NCI-H2227 treated with DMSO at 0.1 percent for 48 hours (cell line): ENCODE data around the gene OSBPL10.

ENCODE experiments used
- DNase-seq: peaks from one replicate; lab custom pipeline; 2025; lab: John Stamatoyannopoulos, UW

Gene OSBPL10

GRCh38 chr3:31922962-31923361, 58.1 kb downstream of the OSBPL10 start:
- no peak for DNase-seq

DNA sequence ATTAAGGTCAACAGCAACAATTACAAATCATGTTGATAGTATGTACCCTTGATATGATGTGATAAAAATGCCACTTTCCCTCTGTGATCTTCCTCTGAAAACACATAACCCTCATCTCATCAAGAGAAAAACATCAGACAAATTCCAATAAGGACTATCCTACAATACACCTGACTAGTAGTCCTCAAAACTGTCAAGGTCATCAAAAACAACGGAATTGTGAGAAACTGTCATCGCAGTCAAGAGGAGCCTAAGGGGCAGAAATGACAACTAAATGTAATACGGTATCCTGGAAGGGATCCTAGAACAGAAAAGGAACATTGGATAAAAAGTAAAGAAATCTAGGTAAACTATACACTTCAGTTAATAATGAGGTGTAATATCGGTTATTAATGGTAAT, 59.2 kb downstream of the OSBPL10 start:
- DNase-seq, result no peak

DNA sequence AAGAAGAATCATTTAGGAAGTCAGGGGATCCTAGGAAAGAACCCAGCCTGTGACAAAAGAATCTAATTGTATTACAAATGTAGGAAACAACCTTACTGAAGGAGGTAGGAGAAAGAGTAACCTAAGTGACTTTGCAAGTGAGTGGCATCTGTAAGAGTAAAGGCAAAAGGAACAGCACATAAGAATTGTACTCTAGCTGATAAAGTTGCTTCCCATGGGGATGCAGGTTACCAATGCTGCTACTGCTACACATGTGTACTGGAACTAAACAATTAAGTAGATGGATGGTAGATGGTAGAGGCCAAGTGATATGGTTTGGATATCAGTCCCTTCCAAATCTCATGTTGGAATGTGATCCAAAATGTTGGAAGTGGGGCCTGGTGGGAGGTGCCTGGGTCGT, 60.8 kb downstream of the OSBPL10 start:
- DNase-seq, result no peak

DNA sequence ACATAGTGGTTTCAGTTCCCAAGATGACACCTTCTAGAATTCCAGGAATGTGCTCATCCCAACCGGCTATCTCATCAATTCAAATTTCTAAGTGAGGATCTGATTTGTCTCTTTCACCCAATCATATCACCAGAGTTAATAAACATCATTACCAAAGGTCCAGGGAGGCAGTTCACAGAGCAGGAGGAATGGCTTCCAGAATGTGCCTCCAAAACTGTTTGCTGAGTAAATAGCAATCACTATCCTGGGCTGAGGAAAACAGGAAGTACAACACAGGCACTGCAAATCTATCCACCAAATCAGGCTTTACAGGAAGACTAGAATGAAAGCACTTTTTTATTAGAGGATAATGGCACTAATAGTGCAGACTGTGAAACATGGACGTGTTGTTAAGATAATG, 61.5 kb downstream of the OSBPL10 start:
- no peak for DNase-seq

- DNase-seq, result no peak
Measured at GRCh38 chr3:31918179-31919150, 62.6 kb downstream of the OSBPL10 start.

- no peak for DNase-seq
Measured at GRCh38 chr3:31917303-31918005, 63.6 kb downstream of the OSBPL10 start.

DNA sequence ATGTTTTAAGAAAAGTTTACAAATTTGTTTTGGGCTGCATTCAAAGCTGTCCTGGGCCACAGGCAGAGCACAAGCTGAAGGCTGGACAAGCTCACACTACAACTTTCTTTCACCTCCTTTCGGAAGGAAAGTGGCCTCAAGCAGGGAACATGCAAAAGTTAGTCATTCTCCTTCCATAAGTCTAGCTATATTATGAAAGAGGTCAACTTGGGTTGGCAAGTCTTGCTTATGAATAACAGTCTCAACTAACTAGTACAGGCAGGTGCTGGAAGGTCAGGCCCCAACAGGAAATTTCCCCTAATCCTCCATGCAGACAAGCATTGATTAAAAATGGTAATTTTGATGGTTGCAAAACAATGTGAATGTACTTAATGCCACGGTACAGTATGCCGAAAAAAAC, 69.4 kb downstream of the OSBPL10 start:
- no peak for DNase-seq

- no peak for DNase-seq
Measured at GRCh38 chr3:31911124-31911523, 69.9 kb downstream of the OSBPL10 start.

GRCh38 chr3:31909455-31909854, 71.6 kb downstream of the OSBPL10 start:
- DNase-seq, result no peak

DNA sequence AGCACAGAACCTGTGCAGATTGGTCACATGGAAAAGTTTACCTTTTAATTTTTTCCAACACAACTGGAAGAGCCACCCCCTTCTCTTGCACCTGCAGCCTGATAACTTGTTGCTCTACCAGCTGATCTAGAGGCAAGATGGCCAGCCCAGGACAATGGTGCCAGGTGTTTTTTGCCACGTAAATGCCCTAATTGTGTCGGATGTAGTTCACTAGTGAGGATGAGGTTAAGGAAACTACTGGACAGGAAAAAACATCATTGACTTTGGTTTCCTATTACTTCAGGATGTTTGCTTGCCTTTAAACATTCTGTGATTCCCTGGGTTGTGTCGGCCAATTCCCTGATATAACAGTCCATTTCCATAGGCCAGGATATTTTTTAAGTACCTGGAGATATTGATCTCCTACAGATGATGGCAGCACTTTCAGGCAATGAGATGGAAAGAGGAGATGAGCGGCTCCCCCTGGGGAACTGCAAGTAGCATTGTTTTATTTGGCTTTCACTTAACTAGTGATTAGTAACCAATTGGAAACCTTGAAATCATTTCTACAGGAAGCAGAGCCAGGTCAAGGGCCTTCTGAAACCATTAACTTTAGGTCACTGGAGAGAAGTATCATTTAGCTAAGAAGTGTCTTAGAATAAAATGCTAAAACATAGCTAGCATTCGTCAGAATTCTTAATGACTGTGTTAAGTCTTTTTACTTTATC, 72.5 kb downstream of the OSBPL10 start:
- no peak for DNase-seq

- DNase-seq, result no peak
Measured at GRCh38 chr3:31906182-31906581, 74.9 kb downstream of the OSBPL10 start.

- DNase-seq, result no peak
Measured at GRCh38 chr3:31903686-31904431, 77.2 kb downstream of the OSBPL10 start.

GRCh38 chr3:31900583-31900982, 80.5 kb downstream of the OSBPL10 start:
- DNase-seq, result no peak

DNA sequence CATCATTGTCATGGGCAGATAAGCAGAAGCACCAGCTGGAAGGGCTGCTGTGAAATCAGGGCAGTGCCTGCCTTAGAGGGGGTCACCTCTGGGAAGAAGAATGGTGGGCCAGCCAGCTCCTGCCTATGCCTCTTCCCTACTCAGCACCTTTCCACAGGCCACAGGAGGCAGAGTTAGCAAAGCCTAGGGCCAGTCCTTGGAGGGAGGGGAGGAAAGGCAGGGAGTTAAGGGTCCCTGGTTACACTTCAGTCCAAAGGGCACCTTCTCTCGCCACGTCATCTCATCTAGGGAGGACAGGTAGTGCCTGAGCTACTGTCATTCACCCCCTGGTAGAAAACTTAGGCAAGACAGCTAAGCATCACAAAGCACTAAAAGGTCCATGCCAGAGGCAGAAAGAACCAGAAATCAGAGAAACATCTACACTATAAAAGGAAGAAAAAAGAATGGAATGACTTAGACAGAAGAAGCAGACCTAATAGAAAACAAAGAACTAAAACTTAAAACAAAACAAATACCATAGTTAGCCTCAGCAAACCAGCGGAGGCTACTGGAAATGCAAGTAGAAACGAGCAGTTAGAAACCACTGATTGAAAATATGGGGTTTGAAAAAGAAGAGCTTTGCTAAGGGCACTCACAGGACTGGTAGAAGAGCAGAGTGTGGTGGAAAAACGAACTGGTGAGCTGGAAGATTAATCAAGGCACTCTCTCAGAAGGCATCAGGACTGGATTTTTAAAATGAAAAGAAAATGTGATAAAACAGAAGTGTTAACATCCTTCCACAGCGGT, 84.2 kb downstream of the OSBPL10 start:
- no peak for DNase-seq

DNA sequence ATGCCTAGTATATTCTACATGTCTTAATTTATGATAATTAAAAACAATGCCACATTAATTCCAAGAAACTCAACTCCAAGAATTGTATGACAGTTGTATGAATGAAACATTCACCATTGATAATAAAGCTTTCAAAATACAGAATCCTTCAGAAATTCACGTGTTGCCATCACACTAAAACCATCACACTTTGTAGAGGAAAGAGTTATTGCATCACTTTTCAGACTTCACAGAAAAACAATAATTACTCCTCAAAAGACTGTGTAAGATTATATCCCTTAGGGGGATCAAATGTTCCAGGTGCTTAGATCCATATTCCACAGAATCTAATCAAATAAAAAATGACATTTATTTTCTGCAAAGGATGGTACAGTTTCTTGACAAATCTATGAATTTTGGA, 85.0 kb downstream of the OSBPL10 start:
- DNase-seq, result no peak

DNA sequence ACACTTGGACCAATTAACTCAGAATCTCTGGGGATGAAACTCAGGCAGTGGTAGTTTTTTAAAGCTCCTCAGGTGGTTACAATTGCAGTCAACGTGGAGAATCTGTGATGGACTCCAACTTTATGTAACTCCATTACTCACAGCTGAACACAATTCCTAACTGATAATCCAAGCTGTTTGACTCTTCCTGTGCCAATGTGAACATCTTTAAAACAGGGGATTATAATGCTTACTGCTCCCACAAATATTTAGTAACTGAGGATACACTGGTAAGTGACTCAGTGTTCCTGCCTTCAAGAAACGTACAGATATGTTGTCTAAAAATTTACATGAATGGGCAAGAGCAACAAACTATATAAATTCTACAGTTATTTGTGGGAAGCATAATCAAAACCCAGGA, 85.6 kb downstream of the OSBPL10 start:
- no peak for DNase-seq

- no peak for DNase-seq
Measured at GRCh38 chr3:31892916-31893573, 88.0 kb downstream of the OSBPL10 start.

- DNase-seq, result no peak
Measured at GRCh38 chr3:31892500-31892899, 88.6 kb downstream of the OSBPL10 start.

DNA sequence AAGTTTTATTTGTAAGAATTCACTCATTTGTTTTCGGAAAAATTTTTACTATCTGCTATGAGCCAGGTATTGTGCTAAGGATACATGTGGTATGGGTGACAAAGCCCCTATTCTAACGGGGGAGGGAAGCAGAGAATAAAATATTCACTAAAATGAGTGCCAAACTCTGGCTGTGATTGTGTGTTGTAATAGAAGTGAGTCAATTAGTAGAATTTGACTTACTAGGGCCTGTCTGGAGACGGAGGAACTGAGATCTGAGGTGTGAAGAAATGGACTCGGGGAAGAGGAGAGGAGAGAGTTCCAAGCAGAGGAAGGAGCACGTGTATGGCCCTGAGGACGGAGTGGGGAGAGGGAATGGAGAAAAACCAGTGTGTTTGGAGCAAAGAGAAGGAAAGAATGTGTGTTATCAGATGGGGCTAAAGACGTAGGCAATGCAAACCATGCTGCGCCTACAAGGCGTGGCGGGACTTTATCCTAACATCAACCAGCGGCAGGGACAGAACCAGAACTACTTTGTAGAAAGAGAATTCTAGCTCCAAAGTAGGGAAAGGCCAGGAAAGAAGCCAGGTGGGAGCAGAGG, 89.1 kb downstream of the OSBPL10 start:
- DNase-seq, result no peak
